CD4-positive, alpha-beta T cell treated with Interleukin-10 for 1 hour (primary cell): ENCODE data around the gene ITM2A.

Source experiments
- DNase-seq: peaks from one replicate; pipeline ENCODE4 v3.0.0-alpha.2; 2020

The ITM2A gene

DNA sequence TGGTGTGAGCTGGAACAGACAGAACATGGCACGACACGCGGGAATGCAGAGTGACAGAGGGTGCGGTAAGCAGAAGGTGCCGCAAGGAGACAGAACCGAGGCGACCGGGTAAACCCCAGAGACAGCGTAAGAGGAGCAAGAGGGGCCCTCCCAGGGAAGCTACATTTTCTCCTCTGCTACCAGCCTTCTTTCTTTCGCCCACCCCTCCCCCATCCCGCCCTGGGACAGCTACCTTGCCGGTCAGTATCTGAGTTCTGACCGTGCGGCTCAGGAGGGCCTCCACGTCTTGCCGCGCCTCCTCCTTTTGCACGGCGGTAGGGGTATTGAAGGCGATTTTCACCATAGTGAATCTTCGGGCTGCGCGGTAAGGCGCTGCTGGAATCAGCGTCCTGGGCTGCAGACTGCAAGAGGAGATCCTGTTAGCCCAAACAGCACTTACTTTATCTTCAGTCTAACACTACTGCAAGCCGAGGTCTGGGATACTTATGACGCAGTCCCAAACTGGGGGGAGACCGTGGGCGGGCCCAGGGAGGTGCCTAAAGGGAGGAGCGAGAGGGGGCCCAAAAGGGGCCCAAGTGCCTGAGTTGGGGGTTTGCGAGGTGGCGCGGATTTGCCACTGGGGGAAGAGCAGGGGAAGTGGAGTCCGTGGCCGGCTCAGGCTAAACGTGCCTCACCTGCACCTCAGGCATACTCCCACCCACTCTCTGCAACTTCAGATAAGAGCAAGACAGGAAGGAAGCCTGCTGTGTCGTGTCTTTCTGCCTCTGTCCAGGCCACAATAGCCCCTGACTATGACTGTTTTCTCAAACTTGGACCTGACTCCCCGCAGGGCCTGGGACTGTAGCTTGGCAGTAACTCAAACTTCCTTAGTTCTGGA is at the start of gene ITM2A:
Gene ITM2A, minus strand, starts transcription at position 462 of the 877 bp plus-strand sequence. Its CDS starts 119 bp downstream, at position 343.
- DNase-seq = peak; percentile 73

DNA sequence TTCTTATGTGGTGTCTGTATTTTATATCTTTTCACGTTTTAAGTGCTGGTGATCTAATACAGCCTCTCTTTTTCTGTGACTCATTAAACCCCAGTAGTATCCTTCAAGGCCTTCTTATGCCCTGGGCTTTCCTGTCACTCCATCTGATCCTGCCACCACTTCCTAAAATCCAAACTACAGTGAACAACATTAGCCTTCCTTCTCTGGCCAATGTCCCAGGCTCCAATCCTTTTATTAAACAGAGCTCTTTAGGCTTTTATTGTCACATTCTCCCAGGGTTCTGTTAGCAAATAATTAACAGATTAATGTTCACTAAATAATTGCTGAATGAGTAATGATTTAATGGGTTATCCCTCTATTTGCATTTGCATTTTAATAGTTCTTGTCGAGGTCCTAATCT is 47.9 kb upstream of the ITM2A start:
- no peak for DNase-seq

DNA sequence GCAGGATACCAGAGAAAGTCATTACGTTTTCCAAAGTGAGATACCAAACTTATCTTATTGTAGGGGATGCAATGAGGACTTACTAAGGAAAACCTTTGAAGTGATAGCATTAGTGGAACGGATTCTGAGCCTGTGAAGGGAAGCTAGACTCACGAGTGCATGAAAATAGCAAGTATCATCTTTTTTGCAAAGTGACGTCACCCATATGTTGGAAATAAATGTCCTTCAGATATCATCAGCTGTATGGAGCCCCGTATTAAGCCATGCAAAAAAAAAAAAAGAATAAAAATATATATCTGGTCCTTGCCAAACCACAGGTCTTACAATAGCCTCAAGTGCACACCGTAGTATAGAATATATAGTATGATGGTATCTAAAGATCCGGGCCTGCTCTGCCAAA is 46.8 kb upstream of the ITM2A start:
- DNase-seq = no peak

DNA sequence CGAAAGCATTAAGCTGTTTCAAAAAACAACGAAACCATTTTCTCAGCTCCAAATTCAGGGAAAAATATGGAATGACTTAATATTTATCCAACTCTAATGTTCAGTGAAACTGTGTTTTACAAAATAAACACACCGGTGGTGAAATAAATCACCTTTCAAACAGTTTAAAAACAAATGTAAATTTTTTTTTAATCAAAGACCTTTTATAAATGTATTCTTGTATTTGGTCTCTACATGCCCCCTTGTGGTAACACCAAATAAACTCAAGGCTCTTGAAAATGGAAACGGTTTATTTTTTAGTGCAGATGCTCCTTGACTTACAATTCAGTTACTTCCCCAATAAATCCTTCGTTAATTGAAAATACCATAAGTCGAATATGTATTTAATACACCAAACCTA is 45.8 kb upstream of the ITM2A start:
- DNase-seq = peak; percentile 63

DNA sequence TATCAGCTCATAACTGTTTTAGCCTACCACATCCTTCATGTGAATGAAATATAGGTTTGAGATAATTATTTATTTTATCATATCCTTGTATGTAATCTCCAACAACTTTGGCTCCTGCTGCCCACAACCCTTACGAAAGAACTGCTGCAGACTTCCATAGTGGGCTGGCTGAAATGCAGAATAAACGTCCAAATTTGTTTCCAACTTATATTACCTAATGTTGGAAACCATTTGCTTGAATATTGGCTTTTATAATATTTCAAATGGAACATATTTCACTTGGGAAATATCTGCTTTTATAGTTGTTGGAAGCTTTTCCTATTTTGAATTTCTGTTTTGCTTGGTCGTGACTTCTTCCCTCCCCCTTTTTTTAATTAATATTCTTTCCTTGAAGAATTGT is 45.0 kb upstream of the ITM2A start:
- no peak for DNase-seq

DNA sequence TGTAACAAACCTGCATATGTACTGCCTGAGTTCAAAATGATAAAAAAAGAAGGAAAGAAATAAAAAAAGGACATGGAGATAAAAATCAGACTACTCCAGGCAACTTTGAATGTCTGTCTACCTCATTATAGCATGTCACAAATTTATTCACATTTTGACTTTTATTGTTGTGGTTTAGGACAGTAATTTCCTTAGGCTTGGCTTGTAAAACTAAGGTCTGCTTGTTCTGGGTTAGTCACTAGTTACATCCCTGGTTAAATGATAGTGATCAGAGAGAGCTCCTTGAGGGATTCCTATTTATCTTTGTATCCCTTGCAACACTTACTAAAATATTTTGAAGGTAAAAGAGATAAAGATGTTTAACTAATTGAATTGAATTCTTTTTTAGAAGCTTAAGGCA is 42.5 kb upstream of the ITM2A start:
- DNase-seq = no peak

DNA sequence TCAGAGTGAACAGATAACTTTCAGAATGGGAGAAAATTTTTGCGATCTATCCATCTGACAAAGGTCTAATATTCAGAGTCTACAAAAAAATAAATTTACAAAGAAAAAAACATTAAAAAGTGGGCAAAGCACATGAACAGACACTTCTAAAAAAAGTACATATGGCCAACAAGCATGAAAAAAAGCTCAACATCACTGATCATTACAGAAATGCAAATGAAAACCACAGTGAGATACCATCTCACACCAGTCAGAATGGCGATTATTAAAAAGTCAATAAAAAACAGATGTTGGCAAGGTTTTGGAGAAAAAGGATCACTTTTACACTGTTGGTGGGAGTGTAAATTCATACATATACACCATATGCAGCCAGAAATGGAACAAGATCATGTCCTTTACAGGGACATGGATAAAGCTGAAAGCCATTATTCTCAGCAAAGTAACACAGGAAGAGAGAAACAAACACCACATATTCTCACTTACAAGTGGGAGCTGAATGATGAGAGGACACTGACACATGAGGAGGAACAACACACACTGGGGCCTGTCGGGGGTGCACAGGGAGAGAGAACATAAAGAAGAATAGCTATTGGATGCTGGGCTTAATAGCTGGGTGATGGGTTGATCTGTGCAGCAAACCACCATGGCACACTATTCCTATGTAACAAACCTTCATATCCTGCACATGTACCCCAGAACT is 41.6 kb upstream of the ITM2A start:
- peak; percentile 6 for DNase-seq

DNA sequence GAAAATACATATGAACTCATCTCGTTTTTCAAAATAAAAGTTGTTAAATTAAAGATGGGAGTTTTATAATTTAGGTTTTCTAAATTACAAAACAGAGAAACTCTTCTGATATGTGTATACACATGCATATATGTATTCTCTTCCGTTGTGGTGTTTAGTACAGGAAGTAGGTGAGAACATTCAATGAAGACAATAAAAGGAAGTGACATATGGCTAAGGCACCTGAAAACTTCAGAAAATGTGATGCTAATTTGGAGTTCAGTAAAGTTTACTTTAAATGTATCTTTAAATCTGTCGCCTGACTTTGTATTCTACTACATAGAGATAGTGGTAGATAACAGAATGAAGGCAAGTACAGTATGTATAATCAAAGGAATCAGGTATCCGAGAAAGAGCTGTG is 33.5 kb upstream of the ITM2A start:
- peak; percentile 6 for DNase-seq

DNA sequence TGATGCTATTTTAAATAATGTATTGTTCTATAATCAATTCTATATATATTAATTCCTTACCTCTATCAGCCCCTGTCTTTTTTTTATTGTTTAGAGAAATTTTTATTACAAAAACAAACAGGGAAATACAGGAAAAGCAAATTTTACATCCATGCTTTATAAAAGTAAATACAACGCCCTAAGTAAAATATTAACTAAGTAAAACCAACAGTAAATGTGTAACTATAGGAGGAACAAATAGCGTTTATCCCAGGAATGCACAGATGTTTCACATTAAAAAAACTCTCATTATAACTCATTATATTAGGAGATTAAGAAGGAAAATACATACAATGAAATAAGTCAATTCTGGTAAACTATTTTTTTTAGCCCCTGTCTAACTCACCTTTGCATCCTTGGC is 8.2 kb upstream of the ITM2A start:
- DNase-seq = no peak

DNA sequence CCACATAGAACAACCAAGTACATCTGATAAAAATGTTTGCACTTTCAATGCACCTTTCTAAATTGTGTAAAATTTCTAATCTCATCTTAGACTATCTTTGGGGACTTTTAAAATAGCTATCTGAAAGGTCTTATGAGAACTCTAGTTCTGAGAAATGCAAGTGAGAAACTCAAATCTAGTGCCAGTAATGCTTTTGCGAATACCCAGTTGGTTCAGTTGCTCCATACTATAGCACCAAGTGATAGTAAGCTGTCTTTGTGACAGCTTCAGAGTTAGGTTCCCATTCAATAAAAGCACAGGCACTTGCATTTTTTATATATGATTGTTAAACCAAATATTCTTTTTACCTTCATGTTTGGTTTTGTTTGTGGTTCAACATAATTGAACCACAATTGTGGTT is 4.5 kb upstream of the ITM2A start:
- DNase-seq = no peak

DNA sequence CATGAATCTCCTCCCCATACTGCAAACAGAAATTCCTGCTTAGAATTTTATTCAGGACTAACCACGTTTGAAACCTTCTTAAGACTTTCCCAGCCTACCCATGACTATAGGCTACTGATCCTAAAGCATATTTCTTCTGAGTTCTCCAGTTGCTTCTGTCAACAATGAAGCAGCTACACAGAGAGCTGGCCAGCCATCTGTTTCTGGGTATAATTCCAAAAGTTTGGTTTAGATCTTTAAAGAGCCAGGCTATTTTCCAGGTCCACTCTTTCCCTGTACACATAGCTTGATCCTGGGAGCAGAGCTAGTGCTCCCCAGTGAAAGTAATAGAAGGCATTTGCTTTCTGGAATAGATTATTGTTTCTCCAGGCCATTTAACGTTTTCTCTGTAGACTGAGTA is 4.0 kb upstream of the ITM2A start:
- no peak for DNase-seq

DNA sequence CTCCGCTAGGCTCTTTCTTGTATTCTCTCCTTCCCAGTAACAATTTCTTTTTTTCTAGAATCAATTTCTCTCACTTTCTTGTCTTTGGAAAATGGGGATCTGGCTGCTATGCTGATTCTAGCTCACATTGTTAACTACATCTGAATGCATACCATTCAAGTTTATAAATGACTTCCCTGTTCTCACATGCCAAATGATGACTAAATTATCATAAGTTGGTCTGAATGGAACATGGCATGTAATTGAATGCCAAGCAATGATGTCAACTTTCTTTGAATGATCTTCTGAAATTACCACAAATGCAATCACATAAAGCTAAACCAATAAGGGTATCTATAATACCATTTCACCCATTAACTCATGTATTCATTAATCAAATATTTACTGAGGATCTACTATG is 2.7 kb upstream of the ITM2A start:
- DNase-seq = no peak

DNA sequence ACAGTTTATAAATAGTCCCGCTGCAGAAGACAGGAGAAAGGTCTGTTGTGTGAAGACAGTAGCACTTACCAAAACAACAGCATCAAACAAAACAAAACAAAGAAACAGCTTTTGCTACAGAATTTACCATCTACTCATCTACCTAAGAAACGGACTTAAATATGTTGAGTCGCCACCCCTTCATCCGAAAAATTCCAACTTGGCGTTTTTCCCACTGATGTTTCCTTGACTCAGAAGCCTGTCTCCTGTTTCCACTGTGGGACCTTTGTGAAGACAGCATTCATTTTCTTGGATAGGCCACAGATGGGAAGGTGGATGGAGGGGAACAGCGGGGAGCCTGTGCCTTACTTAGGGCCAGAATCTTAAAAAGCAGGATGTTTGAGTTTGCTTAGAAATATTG is 1.3 kb upstream of the ITM2A start:
- no peak for DNase-seq

DNA sequence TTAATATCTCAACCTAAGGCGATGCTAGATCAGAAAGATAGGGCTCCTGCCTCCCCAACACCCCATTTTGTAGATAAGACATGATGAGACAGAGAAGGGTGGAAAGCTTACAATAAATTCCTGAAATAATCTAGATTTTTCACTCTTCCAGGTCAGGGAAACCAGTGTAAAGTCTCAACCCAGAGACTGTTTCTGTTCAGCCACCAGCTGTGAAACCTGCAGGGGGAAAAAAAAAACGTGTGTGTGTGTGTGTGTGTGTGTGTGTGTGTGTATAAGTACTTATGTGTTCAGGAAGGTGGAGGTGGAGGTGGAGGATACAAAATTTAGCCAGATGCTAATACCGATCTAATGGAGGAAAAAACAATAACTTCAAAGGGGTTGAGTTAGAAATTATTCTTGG is 773 bp upstream of the ITM2A start:
- no peak for DNase-seq

DNA sequence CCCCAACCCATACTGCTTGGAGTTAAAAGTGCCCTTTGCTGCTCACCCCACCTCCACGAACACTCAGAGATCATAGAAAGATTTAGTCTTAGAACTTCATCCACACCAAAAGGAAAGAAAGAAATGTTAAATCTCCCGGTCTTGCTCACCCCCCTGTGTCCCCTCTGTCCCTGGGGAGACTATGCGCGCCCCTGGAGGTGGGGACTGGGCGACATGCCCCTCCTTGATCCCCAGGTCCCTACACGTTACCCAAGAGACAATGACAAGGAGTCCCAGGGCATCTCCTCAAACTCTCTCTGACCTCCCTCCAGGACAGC is 620 bp downstream of the ITM2A start:
- DNase-seq = no peak

DNA sequence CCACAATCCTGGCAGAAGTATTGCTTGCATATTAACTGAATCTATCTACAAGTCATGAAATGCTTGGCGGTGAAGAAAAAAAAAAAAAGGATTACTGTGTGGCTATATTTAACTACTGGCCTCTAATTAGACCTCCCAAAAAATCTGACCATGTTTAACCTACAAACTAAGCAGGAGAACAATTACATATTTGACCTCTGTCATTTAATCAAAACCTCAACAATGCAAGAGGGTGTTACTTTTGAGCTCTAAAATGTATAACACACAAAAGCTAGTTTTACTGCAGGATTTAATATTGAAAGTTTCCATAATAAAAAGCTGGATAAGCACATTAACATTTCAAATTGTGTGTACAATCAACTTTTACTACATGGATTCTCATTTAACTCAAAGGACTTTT is 1.5 kb downstream of the ITM2A start:
- DNase-seq = no peak

DNA sequence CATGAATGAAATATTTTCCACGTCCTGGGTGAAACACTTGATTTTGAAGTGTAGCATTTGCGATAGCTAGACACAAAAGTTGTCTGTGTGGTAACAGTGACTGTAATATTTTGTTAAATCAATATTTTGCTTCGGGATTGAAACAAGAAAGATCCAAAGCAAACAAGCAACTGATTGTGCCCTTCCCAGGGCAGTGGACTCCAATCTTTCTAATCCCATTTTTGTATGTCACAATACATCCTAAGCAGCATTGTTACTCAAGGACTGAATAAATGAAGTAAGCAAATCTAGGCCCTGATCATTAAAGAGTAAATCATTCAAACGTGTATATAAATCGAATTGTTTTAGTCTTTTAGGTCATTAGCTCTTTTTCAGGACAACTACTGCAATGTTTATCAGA is 2.8 kb downstream of the ITM2A start:
- no peak for DNase-seq

DNA sequence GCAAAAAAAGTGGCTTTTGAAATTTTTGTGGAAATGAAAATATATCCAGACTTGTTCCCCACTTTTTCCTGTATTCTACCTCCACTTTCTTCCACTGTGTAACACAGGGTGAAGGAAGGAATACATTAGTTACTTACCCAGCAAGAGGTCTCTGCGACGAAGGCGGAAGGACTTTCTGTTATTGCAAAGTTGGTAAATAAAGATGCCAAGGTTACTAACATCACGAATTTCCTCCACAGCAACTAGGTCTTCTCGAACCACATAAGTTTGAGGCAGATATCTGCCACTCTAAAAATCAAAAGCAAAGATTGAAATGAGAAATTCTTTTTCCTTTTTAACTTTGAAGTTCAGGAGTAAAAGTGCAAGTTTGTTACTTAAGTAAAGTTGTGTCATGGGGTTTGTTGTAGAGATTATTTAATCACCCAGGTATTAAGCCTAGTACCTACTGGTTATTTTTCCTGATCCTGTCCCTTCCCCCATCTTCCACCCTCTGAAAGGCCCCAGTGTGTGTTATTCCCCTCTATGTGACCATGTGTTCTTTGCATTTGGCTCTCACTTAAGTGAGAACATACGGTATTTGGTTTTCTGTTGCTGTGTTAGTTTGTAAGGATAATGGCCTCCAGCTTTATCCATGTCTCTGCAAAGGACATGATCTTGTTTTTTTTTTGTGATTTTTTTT is 5.8 kb downstream of the ITM2A start:
- peak; percentile 44 for DNase-seq

DNA sequence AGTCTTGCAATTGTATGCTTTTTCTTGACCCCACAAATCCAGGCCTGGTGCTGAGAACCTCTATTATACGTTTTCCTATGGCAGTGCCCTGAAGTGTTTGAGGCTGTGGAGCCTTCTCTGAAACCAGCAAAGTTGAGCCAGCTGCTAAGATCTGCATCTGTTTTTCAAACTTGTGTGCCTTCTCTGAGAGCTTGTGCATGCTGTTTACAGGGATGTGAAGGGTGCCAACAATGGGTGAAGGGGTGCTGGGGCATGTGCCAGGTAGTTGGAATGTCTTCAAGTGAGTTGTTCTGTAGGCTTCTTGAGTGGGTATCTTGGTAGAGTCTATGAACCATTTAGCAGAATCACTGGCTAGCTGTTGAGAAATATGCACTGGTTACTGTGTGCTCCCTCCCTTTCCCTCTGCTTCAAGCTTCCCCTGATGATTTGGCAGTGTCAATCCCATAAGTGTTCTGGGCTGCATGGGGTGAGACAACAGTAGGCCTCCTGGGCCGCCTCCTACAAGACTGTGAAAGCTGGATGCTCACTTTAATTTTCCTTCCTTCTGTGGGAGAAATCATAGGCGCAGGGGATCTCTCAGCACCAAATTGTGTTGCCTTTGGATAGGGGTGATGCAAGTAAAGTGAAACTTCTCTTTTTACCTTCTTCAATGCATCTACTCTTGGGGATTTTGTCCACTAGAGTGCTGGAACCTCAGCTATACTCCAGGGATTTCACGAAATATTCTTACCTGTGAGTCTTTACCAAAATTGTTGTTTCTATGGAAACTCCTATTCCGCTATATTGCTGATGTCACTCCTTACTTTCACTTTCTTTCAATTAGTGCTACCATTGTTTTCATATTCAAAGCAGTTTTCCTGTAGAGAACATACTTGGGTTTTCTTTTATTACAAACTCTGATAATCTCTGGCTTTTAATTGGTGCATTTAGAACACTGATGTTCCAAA is 30.0 kb downstream of the ITM2A start:
- DNase-seq = peak; percentile 34

DNA sequence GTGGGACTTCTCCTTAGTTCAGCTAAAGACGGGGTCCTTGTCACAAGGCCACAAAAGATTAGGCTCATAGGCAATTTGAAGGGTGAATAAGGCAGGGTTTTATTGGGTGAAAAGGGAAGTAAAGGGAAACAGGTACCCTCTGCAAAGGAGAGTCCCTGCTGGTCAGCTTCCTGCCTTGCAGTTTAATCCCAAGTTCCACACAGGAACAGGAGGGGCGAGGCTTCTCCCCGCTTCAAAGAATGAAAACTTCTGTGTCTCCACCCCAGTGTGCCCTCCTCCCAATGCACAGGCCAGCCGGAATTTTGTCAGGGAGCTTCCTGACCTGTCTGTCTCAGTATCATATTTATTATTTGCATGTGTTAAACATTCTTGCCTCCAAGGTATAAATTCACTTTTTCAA is 37.1 kb downstream of the ITM2A start:
- DNase-seq = no peak

DNA sequence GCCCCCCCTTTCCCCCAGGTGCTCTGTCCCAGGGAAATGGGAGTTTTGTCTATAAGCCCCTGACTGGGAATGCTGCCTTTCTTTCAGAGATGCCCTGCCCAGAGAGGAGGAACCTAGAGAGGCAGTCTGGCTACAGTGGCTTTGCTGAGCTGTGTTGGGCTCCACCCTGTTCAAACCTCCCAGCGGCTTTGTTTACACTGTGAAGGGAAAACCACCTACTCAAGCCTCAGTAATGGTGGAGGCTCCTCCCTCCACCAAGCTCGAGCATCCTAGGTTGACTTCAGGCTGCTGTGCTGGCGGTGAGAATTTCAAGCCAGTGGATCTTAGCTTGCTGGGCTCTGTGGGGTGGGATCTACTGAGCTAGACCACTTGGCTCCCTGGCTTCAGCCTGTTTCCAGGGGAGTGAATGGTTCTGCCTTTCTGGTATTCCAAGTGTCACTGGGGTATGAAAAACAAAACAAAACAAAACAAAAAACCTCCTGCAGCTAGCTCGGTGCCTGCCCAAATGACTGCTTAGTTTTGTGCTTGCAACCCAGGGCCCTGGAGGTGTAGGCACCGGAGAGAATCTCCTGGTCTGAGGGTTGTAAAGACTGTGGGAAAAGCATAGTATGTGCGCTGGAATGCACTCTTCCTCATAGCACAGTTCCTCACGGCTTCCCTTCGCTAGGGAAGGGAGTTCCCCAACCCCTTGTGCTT is 41.7 kb downstream of the ITM2A start:
- peak; percentile 57 for DNase-seq
